ENCODE measurements around the gene CLCN5. TPM values are rescaled to one million over a fixed set of nuclear protein-coding genes. Genes with fewer than 3 reads are reported as not detected.

The CLCN5 gene
- total RNA-seq, 2 experiments from 2014 or later: 0.61 to 1.6 TPM

DNA sequence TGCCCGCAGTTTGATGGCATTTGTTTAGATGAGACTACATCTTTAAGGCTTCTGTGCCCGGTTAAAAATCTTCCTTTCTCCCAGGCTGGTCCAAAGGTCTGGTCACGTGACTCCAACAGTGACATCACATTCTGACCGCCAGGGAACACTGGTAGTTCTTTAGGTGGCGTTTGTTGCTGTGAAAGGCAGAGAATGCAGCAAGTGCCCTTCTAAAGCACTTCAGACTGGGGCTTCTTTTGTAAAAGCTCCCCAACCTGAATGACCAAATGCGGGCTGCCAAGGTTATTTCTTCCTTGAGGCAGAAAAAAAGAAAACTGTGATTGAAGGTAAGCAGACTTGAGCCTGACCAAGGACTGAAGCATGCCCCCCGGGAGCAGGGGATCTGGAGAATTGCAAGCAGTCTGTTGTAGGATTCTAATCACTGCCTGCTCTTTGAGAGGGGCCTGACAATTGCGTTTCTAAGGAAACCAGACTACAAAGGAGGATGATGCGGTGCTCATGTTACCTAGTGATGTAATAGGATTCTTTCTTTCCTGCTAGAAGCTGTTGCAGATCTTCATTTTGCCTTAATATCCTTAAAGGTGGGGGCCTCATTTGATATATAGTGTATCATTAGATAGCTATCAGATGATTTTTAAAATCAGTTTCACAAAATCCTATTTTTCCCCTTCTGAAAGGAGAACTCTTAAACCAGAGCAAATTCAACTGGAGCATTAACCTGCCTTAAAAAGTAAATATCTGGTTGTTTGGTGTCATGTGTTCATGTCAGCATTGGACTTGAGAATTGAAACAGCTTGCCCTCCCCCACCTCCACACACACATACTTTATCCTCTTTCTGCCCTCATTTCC is 145.3 kb downstream of the CLCN5 start:
- TF ChIP-seq, protein P1, sequence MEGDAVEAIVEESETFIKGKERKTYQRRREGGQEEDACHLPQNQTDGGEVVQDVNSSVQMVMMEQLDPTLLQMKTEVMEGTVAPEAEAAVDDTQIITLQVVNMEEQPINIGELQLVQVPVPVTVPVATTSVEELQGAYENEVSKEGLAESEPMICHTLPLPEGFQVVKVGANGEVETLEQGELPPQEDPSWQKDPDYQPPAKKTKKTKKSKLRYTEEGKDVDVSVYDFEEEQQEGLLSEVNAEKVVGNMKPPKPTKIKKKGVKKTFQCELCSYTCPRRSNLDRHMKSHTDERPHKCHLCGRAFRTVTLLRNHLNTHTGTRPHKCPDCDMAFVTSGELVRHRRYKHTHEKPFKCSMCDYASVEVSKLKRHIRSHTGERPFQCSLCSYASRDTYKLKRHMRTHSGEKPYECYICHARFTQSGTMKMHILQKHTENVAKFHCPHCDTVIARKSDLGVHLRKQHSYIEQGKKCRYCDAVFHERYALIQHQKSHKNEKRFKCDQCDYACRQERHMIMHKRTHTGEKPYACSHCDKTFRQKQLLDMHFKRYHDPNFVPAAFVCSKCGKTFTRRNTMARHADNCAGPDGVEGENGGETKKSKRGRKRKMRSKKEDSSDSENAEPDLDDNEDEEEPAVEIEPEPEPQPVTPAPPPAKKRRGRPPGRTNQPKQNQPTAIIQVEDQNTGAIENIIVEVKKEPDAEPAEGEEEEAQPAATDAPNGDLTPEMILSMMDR (IDR thresholded peaks at IDR 0.05): no peak
- ATAC-seq (ENCODE audit: poor library complexity) (no peak), DNase-seq (no peak)
- no peaks in the 10 kb centered on the region for H3K4me1 ChIP-seq (ENCODE audit: insufficient read depth, low read length)
- no peaks in the 10 kb centered on the region for H3K9me3 ChIP-seq (ENCODE audit: control insufficient read depth in 1 of 2, insufficient read depth in 1 of 2, low read length in 2 of 2)
- no peaks in the 10 kb centered on the region for H3K36me3 ChIP-seq (ENCODE audit: insufficient read depth, low read length)
- CTCF ChIA-PET: no interaction called here
- POLR2A ChIA-PET: no interaction called here
- H3K4me3 Mint-ChIP-seq: no peak overlapping the region
- intact Hi-C loops (cut with DNase I, micrococcal nuclease): no loop called here
- no peak overlapping the region for H3K27ac Mint-ChIP-seq
- no peak overlapping the region for H3K27ac ChIP-seq (ENCODE audit: low read depth in 1 of 2, low read length in 2 of 2)
- H3K4me1 Mint-ChIP-seq (ENCODE audit: low read depth): no peaks in the 10 kb centered on the region
- H3K4me3 ChIP-seq (ENCODE audit: low read length): no peak overlapping the region
- no peaks in the 10 kb centered on the region for H3K9me3 Mint-ChIP-seq
- no peaks in the 10 kb centered on the region for H3K27me3 Mint-ChIP-seq
- no peaks in the 10 kb centered on the region for H3K27me3 ChIP-seq (ENCODE audit: control insufficient read depth in 1 of 2, insufficient read depth in 2 of 2, low read length in 2 of 2)
- H3K36me3 Mint-ChIP-seq (ENCODE audit: low read depth): peaks cover 9% of the 10 kb centered on the region

DNA sequence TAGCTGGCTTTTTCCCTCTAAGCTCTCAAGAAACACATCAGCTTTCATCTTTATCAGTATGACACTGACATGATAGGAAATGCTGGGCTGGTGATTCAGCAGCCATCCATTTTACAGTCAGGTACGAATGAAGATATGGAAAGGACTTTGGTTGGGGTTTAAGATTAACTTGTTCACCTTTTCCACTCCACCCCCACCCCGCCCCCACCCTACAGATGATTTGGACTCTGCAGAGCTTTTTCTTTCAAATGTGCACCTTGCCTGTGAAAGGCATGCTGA is 145.8 kb downstream of the CLCN5 start:
- intact Hi-C loops (cut with DNase I, micrococcal nuclease): no loop called here
- Mint-ChIP-seq H3K27ac (no peak overlapping the region), H3K9me3 (no peaks in the 10 kb centered on the region), H3K27me3 (no peaks in the 10 kb centered on the region), H3K4me1 (ENCODE audit: low read depth) (no peaks in the 10 kb centered on the region), H3K4me3 (no peak overlapping the region), H3K36me3 (ENCODE audit: low read depth) (peaks cover 9% of the 10 kb centered on the region)
- TF ChIP-seq, protein P1 (IDR thresholded peaks at IDR 0.05): no peak
- ChIA-PET CTCF (no interaction called here), POLR2A (no interaction called here)
- H3K4me1 ChIP-seq (ENCODE audit: insufficient read depth, low read length): no peaks in the 10 kb centered on the region
- DNase-seq (no peak), ATAC-seq (ENCODE audit: poor library complexity) (no peak)
- no peak overlapping the region for H3K4me3 ChIP-seq (ENCODE audit: low read length)
- no peak overlapping the region for H3K27ac ChIP-seq (ENCODE audit: low read depth in 1 of 2, low read length in 2 of 2)
- no peaks in the 10 kb centered on the region for H3K27me3 ChIP-seq (ENCODE audit: control insufficient read depth in 1 of 2, insufficient read depth in 2 of 2, low read length in 2 of 2)
- H3K36me3 ChIP-seq (ENCODE audit: insufficient read depth, low read length): no peaks in the 10 kb centered on the region
- no peaks in the 10 kb centered on the region for H3K9me3 ChIP-seq (ENCODE audit: control insufficient read depth in 1 of 2, insufficient read depth in 1 of 2, low read length in 2 of 2)

- no peak for ATAC-seq (ENCODE audit: poor library complexity)
- TF ChIP-seq, protein P1 (IDR thresholded peaks at IDR 0.05): no peak
- intact Hi-C loops (cut with DNase I, micrococcal nuclease): no loop called here
- H3K9me3 Mint-ChIP-seq: no peaks in the 10 kb centered on the region
- ChIA-PET CTCF (no interaction called here), POLR2A (no interaction called here)
- no peaks in the 10 kb centered on the region for H3K27me3 Mint-ChIP-seq
- no peaks in the 10 kb centered on the region for H3K9me3 ChIP-seq (ENCODE audit: control insufficient read depth in 1 of 2, insufficient read depth in 1 of 2, low read length in 2 of 2)
- DNase-seq: no peak
- no peaks in the 10 kb centered on the region for H3K27me3 ChIP-seq (ENCODE audit: control insufficient read depth in 1 of 2, insufficient read depth in 2 of 2, low read length in 2 of 2)
- no peak overlapping the region for H3K27ac ChIP-seq (ENCODE audit: low read depth in 1 of 2, low read length in 2 of 2)
- no peaks in the 10 kb centered on the region for H3K36me3 ChIP-seq (ENCODE audit: insufficient read depth, low read length)
- no peak overlapping the region for H3K4me3 ChIP-seq (ENCODE audit: low read length)
- H3K4me3 Mint-ChIP-seq: no peak overlapping the region
- no peak overlapping the region for H3K27ac Mint-ChIP-seq
- H3K36me3 Mint-ChIP-seq (ENCODE audit: low read depth): peaks cover 9% of the 10 kb centered on the region
- no peaks in the 10 kb centered on the region for H3K4me1 ChIP-seq (ENCODE audit: insufficient read depth, low read length)
- no peaks in the 10 kb centered on the region for H3K4me1 Mint-ChIP-seq (ENCODE audit: low read depth)
These were observed 146.5 kb downstream of the CLCN5 start for GRCh38 chrX:50068893-50069292.

Data from CD4-positive, alpha-beta T cell (primary cell).